HL-60 (cell line): ENCODE results near the gene PMEPA1.

ENCODE experiments used
- DNase-seq, 2 experiments: peaks; one replicate each; pipeline ENCODE4 v3.0.0-alpha.2; 2010 to 2020; ENCODE audit warnings: low read depth in 1 of 2, low spot score in 1 of 2
- H3K27ac ChIP-seq: fragments of 250-450 bp; sonication (Bioruptor Pico); replicated peaks from 2 replicates; pipeline ENCODE4 v1.5.1; 2020; ENCODE audit warnings: mild to moderate bottlenecking, moderate library complexity
- H3K27me3 ChIP-seq: fragments of 250-450 bp; sonication (Bioruptor Pico); 2 replicates; pipeline ENCODE4 v1.5.1; 2021; ENCODE audit warnings: mild to moderate bottlenecking, moderate library complexity; ENCODE audit not compliant: insufficient read depth, poor library complexity, severe bottlenecking
- H3K4me3 ChIP-seq: replicated peaks from 2 replicates; pipeline ENCODE4 v1.5.1; 2011; ENCODE audit warnings: mild to moderate bottlenecking, control low read depth, low read length; ENCODE audit not compliant: insufficient read depth
- CTCF ChIP-seq: IDR thresholded peaks from one replicate; pipeline ENCODE4 v1.5.1; 2011; ENCODE audit warnings: low read length, control low read depth, inconsistent platforms; ENCODE audit not compliant: insufficient read depth
- GABPA ChIP-seq: IDR thresholded peaks from 2 replicates; pipeline ENCODE4 v1.6.1; 2012; ENCODE audit warnings: low read depth
- POLR2AphosphoS5 ChIP-seq: IDR thresholded peaks from 2 replicates; pipeline ENCODE4 v1.6.1; 2012; ENCODE audit warnings: low read depth
- REST ChIP-seq: IDR thresholded peaks from 2 replicates; pipeline ENCODE4 v1.6.1; 2012; ENCODE audit warnings: low read depth; ENCODE audit not compliant: insufficient replicate concordance
- SPI1 ChIP-seq: IDR thresholded peaks from 2 replicates; pipeline ENCODE4 v1.6.1; 2012; ENCODE audit warnings: low read depth, mild to moderate bottlenecking, borderline replicate concordance

PMEPA1 gene

GRCh38 chr20:57658833-57659516 lies 50.8 kb downstream of the PMEPA1 start:
- TF ChIP-seq SPI1 (no peak), POLR2AphosphoS5 (no peak), GABPA (no peak), REST (no peak), CTCF (no peak)
- Histone ChIP-seq H3K4me3 (no peak overlapping the region), H3K27me3 (no peaks in the 10 kb centered on the region), H3K27ac (no peak overlapping the region)
- DNase-seq, result no peak

GRCh38 chr20:57658447-57658832 lies 51.4 kb downstream of the PMEPA1 start:
- Histone ChIP-seq H3K27ac (no peak overlapping the region), H3K27me3 (no peaks in the 10 kb centered on the region), H3K4me3 (no peak overlapping the region)
- TF ChIP-seq REST (no peak), CTCF (no peak), GABPA (no peak), SPI1 (no peak), POLR2AphosphoS5 (no peak)
- DNase-seq, result no peak

- DNase-seq, result no peak
- Histone ChIP-seq H3K4me3 (no peak overlapping the region), H3K27me3 (no peaks in the 10 kb centered on the region), H3K27ac (no peak overlapping the region)
- TF ChIP-seq CTCF (no peak), SPI1 (no peak), GABPA (no peak), POLR2AphosphoS5 (no peak), REST (no peak)
These were observed 52.0 kb downstream of the PMEPA1 start for GRCh38 chr20:57657535-57658446.
